Stimulated activated CD4-positive, alpha-beta T cell treated with anti-CD3 and anti-CD28 coated beads, Interleukin-1b, Interleukin-23, amount 100 ng/mL, for 24 hours (primary cell): ENCODE data around the gene PSMC1.
"Not testable (repeated sequence)": the region's sequence is repeated elsewhere in the genome, so short reads cannot be mapped to it uniquely, and the experiment has no call there.

Experiments
- DNase-seq, 4 experiments: peaks; one replicate each; pipeline ENCODE4 v3.0.0-alpha.2; 2020; ENCODE audit warnings: low read depth in 4 of 4, low spot score in 1 of 4

The PSMC1 gene

DNA sequence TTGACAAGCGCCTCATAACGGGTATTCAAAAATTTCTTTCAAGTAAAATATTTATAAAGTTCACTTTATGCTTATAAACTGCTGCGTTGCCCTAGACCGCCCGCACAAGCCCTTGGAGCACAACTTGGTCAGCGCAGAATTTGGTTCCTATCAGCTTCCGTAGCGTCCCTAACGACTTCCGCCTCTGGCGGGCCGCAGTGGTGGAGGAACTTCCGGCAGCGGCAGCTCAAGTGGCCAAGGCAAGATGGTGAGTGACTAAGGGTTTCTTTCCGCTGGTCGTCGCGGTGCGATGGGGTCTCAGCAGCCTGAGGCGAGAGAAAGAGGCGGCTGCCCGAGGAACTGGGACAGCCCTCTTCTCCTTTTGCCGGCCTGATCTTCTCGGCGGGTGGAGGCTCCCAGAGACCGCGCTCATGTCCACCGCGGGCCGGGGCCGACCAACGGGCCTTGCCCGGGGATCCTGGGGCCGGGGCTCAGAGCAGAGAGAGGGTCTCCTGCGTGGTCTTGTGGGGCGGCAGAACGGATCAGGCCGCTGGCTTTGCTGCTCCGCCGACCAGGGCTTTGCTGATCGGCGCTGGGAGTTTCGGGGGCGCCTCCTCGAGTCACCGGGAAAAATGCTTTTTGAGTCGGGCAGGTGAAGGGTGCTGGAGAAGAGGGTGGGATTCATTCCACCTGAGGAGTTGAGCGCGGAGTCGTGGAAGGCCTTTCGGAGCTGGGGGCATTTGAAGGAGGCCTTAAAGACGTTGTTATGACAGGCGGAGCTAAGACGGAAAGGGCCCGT, at the start of gene PSMC1:
PSMC1 (plus strand) TSS at position 200 of the 778 bp plus-strand sequence; CDS start at position 245, 45 bp downstream.
- peak; percentile 73 to 82 (median 78) for DNase-seq

DNA sequence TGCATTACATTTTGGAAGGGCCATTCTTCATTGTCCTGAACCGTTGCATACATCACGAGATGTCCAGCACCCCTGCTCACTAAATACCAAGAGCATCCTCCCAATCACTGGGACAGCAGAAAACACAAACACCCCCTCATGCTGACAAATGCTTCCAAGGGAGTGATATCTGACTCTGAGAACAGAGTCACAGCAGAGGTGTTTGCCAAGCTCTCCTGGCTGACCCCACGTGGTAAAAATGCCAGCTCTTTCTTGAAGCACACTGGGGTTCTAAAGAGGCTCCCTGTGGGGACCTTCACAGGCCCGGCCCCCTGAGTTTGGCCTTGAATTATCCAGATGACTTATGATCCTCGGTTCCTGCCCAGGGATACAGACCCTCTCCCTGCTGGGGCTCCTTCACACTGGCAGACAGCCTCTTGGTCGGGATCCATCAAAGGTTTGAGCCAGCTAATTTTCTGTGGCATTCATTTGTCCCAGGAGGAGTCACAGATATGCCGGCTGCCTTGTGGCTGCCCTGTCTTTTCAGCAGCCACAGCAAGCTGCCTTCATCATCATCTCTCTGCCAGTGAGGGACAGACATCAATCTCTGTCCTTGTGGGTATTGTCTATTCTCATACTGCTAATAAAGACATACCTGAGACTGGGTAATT, 43.1 kb upstream of the PSMC1 start:
- DNase-seq: no peak

DNA sequence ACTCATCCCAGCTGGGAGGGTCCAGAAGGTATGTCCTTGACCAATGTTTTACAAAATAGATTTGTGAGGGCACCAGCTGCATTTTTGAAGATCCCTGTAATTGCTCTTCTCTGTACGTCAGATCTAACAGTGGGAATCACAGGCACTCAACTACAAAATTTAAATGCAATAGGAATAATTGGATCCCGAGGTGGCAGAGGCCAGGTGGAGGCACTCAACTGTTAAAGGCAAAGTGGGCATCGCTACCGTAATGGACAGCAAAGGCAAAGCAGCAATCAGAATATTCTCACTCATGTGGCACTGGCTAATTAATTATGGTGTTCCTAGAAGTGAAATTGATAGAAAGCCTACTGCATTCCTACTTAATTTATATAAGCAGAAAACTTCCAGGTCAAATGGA, 27.9 kb upstream of the PSMC1 start:
- DNase-seq: no peak

DNA sequence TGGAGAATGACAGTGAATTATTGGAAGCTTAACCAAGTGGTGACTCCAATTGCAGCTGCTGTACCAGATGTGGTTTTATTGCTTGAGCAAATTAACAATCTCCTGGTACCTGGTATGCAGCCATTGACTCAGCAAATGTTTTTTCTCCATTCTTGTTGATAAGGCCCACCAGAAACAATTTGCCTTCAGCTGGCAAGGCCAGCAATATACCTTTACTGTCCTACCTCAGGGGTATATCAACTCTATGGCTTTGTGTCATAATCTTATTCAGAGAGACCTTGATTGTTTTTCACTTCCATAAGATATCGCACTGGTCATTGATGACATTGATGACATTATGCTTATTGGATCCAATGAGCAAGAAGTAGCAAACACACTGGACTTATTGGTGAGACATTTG, 26.4 kb upstream of the PSMC1 start:
- DNase-seq: not testable (repeated sequence)

DNA sequence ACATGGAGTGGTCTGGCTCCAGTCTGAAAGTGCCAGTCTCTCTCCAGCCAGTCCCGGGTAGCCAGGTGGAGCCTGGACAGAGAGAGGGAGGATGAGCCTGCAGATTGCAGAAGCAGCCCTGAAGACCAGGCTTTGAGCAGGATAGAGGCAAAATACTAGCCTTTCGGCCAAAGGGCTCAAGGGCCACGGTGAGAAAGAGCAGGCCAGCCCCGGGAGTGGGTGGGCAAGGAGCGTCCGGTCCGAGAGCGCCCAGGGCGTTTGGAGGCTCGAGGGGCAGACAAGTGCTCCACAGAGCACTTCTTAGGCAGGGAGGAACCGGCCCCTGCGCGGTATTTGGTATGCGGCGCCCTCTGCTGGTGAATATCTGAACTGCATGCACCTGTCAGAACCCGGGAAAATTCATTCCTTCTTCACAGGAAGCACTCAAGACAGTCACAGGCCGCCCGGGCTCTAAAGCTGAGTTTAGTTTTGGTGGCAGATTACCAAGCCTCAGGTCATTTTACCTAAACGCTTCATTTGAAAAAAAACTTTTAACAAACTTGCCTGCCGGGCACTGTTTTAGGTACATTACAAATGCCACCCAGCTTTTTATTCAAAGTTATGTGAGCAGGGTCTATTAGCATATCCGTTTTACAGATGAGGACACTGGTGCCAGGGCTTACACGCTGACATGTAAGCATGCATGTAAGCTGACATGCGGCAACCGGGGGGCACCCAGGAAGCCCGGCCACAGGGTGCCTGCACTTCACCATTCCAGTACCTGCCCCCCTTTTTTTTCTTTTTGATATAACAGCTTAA, 21.0 kb upstream of the PSMC1 start:
- peak; percentile 47 to 64 (median 50) for DNase-seq

DNA sequence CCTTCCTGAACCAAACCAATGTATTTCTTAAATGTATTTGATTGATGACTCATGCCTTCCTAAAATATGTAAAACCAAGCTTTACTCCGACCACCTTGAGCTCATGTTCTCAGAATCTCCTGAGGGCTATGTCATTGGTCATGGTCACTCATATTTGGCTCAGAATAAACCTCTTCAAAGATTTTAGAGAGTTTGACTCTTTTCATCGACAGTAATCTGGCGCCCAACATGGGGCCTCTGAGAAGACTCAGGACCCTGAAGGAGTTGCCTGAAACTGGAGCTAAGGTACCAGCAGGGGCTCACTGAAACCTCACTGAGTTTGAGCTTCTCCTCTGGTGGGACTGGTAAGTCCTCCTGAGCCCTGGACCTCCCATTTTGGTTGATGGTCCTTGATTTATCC, 17.2 kb upstream of the PSMC1 start:
- no peak for DNase-seq

DNA sequence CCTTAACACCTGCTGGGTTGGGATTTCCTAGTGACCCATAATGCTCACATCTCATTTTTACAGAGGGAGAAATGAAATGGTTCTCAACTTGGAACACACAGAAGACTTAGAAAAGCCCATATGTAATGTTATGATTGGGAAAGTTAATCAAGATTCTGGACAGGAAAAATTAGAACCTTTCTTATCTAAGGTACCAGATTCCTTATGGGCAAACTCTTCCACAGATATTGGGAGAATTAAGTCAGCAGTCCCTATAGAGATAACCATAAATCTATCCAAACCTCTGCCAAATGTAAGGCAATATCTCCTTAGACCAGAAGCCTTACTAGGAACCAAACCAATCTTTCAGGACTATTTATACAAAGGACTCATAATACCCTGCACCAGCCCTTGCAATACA, 13.9 kb upstream of the PSMC1 start:
- no peak for DNase-seq

DNA sequence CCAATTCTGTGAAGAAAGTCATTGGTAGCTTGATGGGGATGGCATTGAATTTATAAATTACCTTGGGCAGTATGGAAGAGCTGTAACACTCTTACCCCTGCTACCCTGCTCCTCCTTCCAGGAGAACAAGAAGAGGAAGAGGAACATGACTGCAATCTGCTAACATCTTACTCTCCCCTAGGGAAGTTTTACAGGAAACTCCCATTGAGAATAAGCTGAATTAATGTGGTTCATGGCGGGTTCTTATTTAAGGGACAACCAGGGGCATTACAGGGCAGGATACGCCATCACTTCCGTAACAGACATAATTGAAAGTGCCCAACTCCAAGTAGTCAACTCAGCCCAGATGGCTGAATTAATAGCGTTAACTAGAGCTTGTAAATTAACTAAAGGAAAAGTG, 9.4 kb upstream of the PSMC1 start:
- no peak for DNase-seq

DNA sequence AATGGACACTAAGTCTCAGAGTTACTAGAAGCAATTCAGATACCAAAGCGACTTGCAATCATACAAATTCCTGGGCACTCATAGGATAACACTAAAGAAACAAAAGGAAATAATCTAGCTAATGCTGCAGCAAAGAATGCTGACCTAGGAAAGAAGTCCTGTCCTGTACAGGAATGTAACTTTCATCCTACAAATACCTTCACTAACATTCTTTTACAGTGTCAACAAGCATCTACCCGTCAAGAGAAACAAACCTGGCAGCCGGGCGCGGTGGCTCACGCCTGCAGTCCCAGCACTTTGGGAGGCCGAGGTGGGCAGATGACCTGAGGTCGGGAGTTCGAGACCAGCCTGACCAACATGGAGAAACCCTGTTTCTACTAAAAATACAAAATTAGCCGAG, 8.9 kb upstream of the PSMC1 start:
- not testable (repeated sequence) for DNase-seq

DNA sequence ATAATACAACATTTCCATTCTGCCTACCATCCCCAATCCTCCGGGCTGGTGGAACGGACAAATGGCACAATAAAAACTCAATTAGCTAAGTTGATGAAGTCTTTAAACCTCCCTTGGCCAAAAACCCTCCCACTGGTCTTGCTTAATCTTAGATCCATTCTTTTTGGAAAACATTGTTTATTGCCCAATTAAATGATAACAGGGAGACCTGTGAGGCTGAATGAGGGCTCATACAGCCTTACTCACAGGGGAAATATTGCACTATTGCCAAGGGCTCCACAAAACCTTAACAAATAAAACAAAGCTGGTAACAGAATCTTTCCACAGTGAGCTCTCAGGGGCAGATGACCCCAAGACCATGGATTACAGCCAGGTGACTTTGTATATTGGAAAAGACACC, 7.8 kb upstream of the PSMC1 start:
- no peak for DNase-seq

DNA sequence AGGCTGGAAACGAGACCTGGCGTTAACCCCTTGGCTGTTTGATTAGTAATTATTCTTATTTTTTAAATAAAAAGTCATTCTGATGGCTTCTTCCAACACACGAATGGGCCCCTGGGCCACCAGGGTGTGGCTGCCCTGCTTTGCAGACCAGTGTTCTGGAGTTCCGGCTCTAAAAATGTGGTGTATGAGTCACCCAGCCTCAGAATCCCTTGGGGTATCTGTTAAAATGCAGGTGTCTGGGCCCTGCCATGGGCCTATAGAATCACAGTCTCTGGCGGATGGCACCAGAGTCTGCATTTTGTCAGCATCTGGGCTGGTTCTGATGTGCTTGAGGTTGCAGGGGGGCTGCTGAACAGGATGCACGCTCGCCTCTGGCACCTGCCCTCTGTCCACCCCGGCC, 2.5 kb upstream of the PSMC1 start:
- no peak for DNase-seq

DNA sequence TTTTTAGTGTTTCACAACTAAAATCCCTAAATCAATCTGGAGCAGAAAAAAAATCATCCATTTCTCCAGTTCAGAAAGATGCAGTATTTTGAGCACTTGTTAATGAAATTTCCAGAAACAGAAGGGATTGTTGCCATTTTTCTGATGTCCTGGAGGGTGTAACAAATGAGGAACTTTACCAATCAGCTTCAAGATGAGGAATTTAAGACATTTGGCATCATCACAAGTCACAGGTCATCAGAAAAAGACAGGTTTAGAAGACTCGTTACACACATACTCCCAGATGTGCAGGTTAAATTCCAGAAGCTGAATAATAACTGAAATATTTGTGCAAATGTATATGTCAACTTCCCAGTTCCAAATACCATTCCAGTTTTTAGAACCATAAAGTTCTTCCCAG, 482 bp upstream of the PSMC1 start:
- no peak for DNase-seq

DNA sequence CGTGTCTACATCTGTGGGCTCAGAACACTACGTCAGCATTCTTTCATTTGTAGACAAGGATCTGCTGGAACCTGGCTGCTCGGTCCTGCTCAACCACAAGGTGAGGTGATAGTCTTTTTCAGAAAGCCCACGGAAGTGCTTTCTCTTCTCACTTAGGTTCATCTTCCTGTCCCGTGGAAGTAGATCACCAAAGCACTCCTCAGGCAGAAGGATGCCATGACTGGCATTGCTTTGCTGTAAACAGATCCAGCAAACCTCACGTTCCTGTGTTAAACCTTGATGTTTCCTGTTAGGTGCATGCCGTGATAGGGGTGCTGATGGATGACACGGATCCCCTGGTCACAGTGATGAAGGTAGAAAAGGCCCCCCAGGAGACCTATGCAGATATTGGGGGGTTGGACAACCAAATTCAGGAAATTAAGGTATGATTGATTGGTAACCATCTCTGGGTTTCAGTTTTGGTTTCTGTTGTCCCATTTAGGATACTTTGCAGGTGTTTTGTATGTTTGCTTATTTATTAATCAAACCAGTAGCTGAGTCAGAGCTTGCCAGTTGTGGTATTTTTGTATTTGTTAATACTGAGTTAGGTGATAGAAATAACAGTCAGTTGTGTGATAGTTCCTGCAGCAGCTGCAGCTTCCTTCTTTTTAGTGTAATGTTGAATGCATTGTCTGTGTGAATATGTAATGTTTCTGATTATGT, 7.5 kb downstream of the PSMC1 start:
- DNase-seq: no peak

DNA sequence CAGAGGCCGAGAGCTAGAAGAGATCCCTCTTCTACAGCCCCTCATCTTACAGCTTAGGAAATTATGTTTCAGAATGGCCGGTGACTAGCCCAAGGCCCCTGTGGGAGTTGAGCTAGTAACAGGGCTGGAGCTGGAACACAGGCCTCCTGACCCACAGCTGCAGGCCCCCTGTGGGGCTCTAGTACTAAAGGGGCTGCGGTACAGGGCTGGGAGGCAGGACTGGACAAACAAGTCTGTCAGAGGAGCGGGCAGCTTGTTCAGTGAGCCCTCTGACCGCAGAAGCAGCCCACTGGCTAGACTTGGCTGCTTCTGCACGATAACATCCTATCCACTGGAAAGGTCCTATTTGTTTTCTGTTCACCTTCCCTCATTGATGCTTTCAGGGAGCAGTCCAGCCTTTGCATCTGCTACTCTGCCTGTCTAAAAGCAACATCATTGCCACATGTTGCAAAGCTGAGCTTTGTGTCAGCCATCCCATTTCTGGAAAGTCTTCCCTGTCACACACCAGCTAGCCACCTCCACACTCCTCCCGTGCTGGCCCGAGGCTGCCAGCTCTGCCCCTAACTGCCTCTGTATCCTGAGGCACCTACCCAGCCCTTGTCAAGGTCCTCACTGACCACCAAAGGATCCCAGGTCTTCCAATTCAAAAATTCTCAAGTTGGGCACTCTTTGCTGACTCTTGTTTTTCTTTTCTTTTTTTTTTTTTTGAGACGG, 10.2 kb downstream of the PSMC1 start:
- DNase-seq: no peak

DNA sequence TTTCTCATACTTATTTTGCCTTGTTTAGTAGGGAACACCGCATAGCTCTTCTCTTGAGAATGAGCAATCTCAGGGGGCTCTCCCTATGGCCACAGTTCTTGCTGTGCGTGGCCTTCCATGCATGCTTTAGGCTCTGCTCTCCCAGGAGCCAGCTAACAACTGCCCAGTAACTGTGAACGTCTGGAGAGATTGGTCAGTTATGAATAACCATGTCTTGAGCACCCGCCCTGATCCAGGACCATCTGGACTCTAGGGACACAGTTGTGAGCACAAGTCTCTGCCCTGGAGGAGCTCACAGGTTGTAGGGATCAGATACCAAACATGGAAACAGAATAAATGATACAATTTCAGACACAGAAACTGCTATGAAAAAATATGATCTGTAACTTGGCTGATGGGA, 12.1 kb downstream of the PSMC1 start:
- no peak for DNase-seq

DNA sequence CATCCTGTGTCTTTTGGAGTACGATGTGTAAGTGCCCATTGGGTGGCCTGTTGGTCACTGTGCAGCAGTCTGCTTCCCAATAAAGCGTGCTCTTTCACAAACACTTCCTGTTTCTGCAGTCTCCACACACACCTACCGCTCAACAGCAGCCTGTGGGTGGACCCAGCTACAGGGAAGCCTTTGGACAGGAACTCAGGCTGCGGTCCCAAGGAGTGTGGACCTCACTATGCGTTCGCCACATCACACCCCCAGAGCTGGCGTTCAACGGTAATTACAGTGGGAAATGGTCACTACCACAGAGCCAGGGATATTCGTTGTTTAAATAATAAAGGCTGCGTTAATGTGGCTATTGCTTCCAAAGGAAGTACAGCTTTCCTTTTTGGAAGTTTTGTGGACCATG, 16.2 kb downstream of the PSMC1 start:
- DNase-seq: no peak

DNA sequence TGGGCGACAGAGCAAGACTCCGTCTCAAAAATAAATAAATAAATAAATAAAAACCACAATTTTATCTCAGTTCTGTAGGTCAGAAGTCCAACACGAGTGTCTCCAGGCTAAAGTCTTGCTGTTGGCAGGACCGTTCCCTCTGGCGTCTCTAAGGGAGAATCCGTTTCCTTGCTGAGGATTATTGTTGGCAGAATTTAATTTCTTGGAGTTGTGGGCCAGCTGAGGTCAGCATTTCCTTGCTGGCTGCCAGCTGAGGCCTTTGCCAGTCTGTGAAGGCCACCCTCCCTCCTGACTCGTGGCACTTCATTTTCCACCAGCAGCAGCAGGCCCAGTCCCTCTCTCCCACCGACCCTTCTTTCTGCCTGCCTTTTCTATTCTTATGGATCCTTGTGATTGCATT, 17.2 kb downstream of the PSMC1 start:
- DNase-seq: no peak

DNA sequence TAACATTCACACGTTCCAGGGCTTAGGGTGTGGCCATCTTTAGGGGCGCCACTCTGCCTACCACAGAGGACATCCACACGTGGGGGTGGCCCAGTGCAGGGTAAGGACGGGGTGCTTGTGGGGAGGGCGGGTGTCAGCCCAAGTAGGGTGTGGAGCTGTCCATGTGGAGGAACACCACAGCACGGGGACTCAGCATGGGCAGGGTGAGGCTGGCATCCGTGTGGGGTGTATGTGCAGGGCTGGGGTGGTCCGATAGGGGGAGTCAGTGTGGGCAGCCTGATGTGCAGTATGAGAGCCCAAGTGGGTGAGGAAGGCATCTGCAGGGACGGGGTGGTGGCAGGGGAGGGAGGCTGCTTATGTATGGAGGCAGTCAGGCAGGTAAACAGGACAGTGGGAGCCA, 17.7 kb downstream of the PSMC1 start:
- DNase-seq: no peak

DNA sequence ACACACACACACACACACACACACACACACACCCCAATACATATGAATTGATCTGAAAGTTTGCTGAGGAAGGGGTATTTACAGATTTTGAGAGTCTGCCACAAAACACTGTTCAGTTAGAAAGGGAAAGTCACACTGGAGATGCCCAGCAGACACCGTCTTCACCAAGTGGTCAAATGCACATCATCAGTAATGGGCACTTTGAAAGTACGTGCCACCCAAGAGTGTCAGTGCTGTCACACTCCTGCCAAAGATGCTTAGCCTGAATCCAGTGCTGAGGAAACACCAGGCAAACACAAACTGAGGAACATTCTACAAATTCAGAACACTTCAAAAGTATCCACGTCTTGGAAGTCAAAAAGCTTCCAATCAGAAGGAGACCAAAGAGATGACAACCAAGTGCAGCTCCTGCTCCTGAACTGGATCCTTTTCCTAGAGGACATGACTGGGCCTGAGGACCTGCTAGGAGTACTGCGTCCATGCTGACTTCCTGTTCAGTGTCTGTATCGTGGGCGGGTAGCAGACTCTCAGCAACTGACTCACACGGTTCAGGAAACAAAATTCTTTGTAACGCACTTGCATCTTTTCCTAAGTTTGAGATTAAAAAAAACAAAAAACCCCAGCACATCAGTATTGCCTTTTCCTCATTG, 18.6 kb downstream of the PSMC1 start:
- no peak for DNase-seq

DNA sequence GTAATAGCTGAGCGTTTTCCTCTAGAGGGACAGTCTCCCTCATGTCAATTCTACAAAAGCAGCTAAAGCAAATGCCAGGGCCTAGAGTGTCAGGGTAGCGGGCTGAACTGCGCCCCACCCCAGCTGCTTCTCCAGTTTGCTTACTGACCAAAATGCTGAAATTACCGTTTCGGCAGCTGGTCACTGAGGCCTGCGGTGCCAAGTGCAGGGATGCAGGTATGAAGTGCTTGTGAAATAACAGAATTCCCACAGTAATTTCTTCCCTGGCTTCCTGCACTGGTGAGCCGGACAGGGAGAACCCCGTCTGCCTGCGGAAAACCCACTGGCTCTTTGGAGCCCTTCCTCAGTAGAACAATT, 19.1 kb downstream of the PSMC1 start:
- DNase-seq: no peak
